ENCODE data around the gene VSNL1. TPM values are rescaled to one million over a fixed set of nuclear protein-coding genes. Genes with fewer than 3 reads are reported as not detected.

VSNL1 gene
- total and polyA plus RNA-seq, 10 of the 15 experiments (the other 5 are each of a cell fraction or from before 2014, with no cell fraction given), result 0.04 to 0.30 (median 0.12) TPM; not detected in 4

- no peaks in the 10 kb centered on the region for H3K27me3 ChIP-seq (replicated peaks in 1 of 2; ENCODE audit: control insufficient read depth in 2 of 2, insufficient read depth in 2 of 2, low read length in 1 of 2)
- no peaks in the 10 kb centered on the region for H4K20me1 ChIP-seq (ENCODE audit: control insufficient read depth, insufficient read depth)
- in situ Hi-C loops (cut with MboI) (no loop called here), intact Hi-C loops (cut with micrococcal nuclease; ENCODE audit: unreplicated experiment) (no loop called here)
- no peaks in the 10 kb centered on the region for H3K9me3 ChIP-seq (replicated peaks; ENCODE audit: control insufficient read depth, insufficient read depth, low read length)
- no peaks in the 10 kb centered on the region for H3K4me1 ChIP-seq (ENCODE audit: control insufficient read depth, insufficient read depth, low read length)
- 29% methylated on average over 2 of the region's 2 CpGs for WGBS (ENCODE audit: insufficient coverage, insufficient replicate concordance, low lambda C conversion rate, missing lambda C conversion rate)
- no TSS peak for BruUV-seq (replicated peaks)
- H3K9ac ChIP-seq (ENCODE audit: control insufficient read depth, insufficient read depth, low read length), result no peak overlapping the region
- TF ChIP-seq PBX3 (IDR thresholded peaks at IDR 0.05; ENCODE audit: insufficient replicate concordance, low read depth, low read length), result no peak
- TF ChIP-seq SPI1 (IDR thresholded peaks at IDR 0.05; ENCODE audit: borderline replicate concordance, insufficient read depth, low read depth, low read length), result no peak
- TF ChIP-seq BACH1 (IDR thresholded peaks at IDR 0.05; ENCODE audit: borderline replicate concordance), result no peak
- TF ChIP-seq SIX5 (IDR thresholded peaks at IDR 0.05; ENCODE audit: low read depth, low read length, severe bottlenecking), result no peak
- no peak for TF ChIP-seq EP300 (IDR thresholded peaks at IDR 0.05; ENCODE audit: borderline replicate concordance in 1 of 2, control insufficient read depth in 1 of 2, low read depth in 2 of 2, low read length in 2 of 2)
- no peak for TF ChIP-seq JUNB (IDR thresholded peaks at IDR 0.05)
- TF ChIP-seq NFIC (IDR thresholded peaks at IDR 0.05; ENCODE audit: low read depth, low read length), result no peak
- ChIA-PET RAD21 (ENCODE audit: unreplicated experiment) (no interaction called here), CTCF (interaction anchor here (1.0 to 3.5 kb wide), 2 partner anchors 19 to 44 kb away, joined by 4 to 25 read pairs; no protein-coding TSS in a partner anchor), SMC1A (ENCODE audit: uncharacterized antibody, unreplicated experiment) (interaction anchor here (1.3 to 2.1 kb wide), 2 partner anchors 20 to 44 kb away, joined by 4 to 5 read pairs; no protein-coding TSS in a partner anchor), POLR2A (no interaction called here)
- no peak overlapping the region for H2AFZ ChIP-seq (ENCODE audit: control insufficient read depth, low read depth, low read length)
- H3K4me2 ChIP-seq (ENCODE audit: control insufficient read depth, insufficient read depth), result no peak overlapping the region
- ATAC-seq (no peak), FAIRE-seq (no peak), DNase-seq (ENCODE audit: low read depth, low spot score) (no peak)
- no peaks in the 10 kb centered on the region for H3K36me3 ChIP-seq (ENCODE audit: control insufficient read depth in 2 of 2, insufficient read depth in 2 of 2, low read length in 1 of 2)
- no peaks in the 10 kb centered on the region for H3K79me2 ChIP-seq (ENCODE audit: control insufficient read depth, insufficient read depth, low read length)
- no peak overlapping the region for H3K27ac ChIP-seq (ENCODE audit: control insufficient read depth, insufficient read depth)
- H3K4me3 ChIP-seq, result no peak overlapping the region
Measured at GRCh38 chr2:17627434-17627833, 86.9 kb downstream of the VSNL1 start.

Data from GM12878 (cell line).